BJ (cell line): Measurements from ENCODE around the gene NBEAL1. TPM values are rescaled to one million over a fixed set of nuclear protein-coding genes. Genes with fewer than 3 reads are reported as not detected.
A peak's percentile ranks its signal among the peaks of the same experiment; 100 is the strongest.
"Not testable (repeated sequence)": the region's sequence is repeated elsewhere in the genome, so short reads cannot be mapped to it uniquely, and the experiment has no call there.

ENCODE experiments used
- CTCF ChIA-PET: fragments of 350-600 bp; formaldehyde crosslinking; extraction: SDS; loops from one replicate; lab custom pipeline; 2021; ENCODE audit warnings: antibody characterized with exemption, inconsistent platforms; lab: Yijun Ruan, JAX
- POLR2A ChIA-PET: fragments of 300-600 bp; sonication (Branson Sonifier 250); formaldehyde crosslinking; extraction: SDS; loops from one replicate; lab custom pipeline; 2021; ENCODE audit warnings: antibody characterized with exemption; lab: Charles Lee
- DNase-seq: peaks from one replicate; pipeline ENCODE4 v3.0.0-alpha.2; 2011; ENCODE audit warnings: low read depth
- H3K27me3 ChIP-seq: 2 replicates; pipeline ENCODE4 v1.6.0; 2011; ENCODE audit warnings: low read length; ENCODE audit not compliant: control insufficient read depth, insufficient read depth
- H3K36me3 ChIP-seq: 2 replicates; pipeline ENCODE4 v1.5.1; 2011; ENCODE audit warnings: low read length; ENCODE audit not compliant: control insufficient read depth, insufficient read depth
- H3K4me3 ChIP-seq: 2 replicates; pipeline ENCODE4 v1.5.1; 2011; ENCODE audit warnings: low read depth, mild to moderate bottlenecking, control low read depth, low read length
- CTCF ChIP-seq: IDR thresholded peaks from 2 replicates; pipeline ENCODE4 v1.5.1; 2011; ENCODE audit warnings: low read depth, mild to moderate bottlenecking, control low read depth, inconsistent platforms, low read length, moderate library complexity; ENCODE audit not compliant: insufficient read depth
- polyA plus RNA-seq: library from polyadenylated mRNA; depleted of rRNA; stranded (reverse); fragments of >200 nt; gene quantifications from 2 replicates; pipeline ENCODE4 v1.2.3, GENCODE V29; 2011

NBEAL1 gene
- polyA plus RNA-seq, 1 experiment: 5.9 TPM

GRCh38 chr2:203225423-203226039, 210.9 kb downstream of the NBEAL1 start:
- ChIA-PET CTCF (interaction anchor here (0.6 to 3.5 kb wide), 13 partner anchors 9 to 673 kb away, joined by 3 to 20 read pairs (median 3); partner anchors contain the start of gene CYP20A1), POLR2A (no interaction called here)
- Histone ChIP-seq H3K27me3 (no peaks in the 10 kb centered on the region), H3K36me3 (0 out of 2 replicates have a peak, but pooled peaks cover 2% of the 10 kb centered on the region), H3K4me3 (no peak overlapping the region)
- peak; percentile 65 for TF ChIP-seq CTCF
- no peak for DNase-seq

- H3K4me3 ChIP-seq, POLR2A ChIA-PET, H3K36me3 ChIP-seq, H3K27me3 ChIP-seq, DNase-seq: not testable (repeated sequence)
- CTCF ChIA-PET: interaction anchor here (0.6 kb wide), 1 partner anchor 365 kb away, joined by 3 read pairs; no protein-coding TSS in a partner anchor
Observed at GRCh38 chr2:203229674-203230073, 215.0 kb downstream of the NBEAL1 start.

DNA sequence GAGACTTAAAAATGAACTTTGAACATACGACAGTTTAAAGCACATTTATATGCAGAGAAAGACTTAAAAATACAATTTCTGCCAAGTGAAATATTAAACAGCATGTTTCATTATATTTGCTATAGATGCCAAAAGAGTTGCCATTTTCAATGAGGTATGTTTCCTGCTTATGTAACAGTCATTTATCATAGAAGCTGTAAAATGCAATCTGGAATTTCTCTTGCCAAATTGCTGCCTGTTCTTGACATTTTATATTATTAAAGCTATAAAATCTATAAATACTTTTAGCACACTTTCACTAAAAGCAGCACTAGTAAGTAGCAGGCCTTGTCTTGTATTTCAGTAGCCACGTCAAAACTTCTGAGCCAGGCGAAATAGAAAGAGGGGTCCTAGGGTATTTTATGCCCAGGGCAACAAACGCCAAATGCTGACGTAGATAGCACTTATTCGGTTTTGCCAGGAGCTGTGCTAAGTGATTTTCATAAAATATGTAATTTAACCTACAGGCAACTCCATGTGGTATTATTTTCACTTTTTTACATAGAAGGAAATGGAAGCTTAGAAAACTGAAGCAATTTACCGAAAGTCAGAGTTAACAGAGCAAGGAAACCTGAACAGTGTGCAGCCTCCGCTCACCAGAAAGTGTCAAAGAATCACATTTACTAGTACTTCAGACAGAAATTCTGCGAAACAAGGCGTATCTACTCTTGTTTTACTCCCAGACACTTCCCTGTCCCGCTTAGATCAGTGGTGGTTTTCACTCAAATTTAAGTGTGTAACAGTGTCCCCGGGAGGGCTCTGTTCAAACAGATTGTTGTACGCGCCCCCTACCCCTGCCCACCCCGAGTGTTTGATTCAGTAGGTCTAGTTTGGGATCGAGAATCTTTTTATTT, 222.9 kb downstream of the NBEAL1 start:
- DNase-seq: no peak
- H3K27me3 ChIP-seq: no peaks in the 10 kb centered on the region
- CTCF ChIA-PET: interaction anchor here (1.1 to 2.1 kb wide), 3 partner anchors 13 to 580 kb away, joined by 3 to 7 read pairs (median 4); no protein-coding TSS in a partner anchor
- no peak overlapping the region; the same call in 1 of the 2 replicates for H3K4me3 ChIP-seq
- POLR2A ChIA-PET: no interaction called here
- no peaks in the 10 kb centered on the region for H3K36me3 ChIP-seq
- TF ChIP-seq CTCF: no peak

- H3K27me3 ChIP-seq: no peaks in the 10 kb centered on the region
- H3K4me3 ChIP-seq: peak overlapping the region; percentile 60
- no peaks in the 10 kb centered on the region for H3K36me3 ChIP-seq
- ChIA-PET CTCF (interaction anchor here (0.7 to 2.5 kb wide), 8 partner anchors 12 to 579 kb away, joined by 3 to 11 read pairs (median 4); no protein-coding TSS in a partner anchor), POLR2A (no interaction called here)
- TF ChIP-seq CTCF: no peak
- DNase-seq: no peak
Observed at GRCh38 chr2:203238292-203238703, 223.6 kb downstream of the NBEAL1 start.

- peak within 1 kb of the TSS; percentile 60 for H3K4me3 ChIP-seq
- POLR2A ChIA-PET: interaction anchor here (1.1 kb wide), 1 partner anchor 545 kb away, joined by 3 read pairs; no protein-coding TSS in a partner anchor
- DNase-seq: peak; percentile 77
- no peaks in the 10 kb centered on the region for H3K27me3 ChIP-seq
- CTCF ChIA-PET: interaction anchor here (0.6 to 2.5 kb wide), 10 partner anchors 11 to 579 kb away, joined by 3 to 11 read pairs (median 3); no protein-coding TSS in a partner anchor
- peak; percentile 53 for TF ChIP-seq CTCF
- 0 out of 2 replicates have a peak, but pooled peaks cover 1% of the 10 kb centered on the region for H3K36me3 ChIP-seq
Observed at GRCh38 chr2:203238704-203239526, 224.2 kb downstream of the NBEAL1 start, which contains the start of gene CYP20A1. CYP20A1 (plus strand) TSS chr2:203239018; CDS start chr2:203239063, 45 bp downstream.
